SK-N-SH (cell line): ENCODE data around the gene LHX4.

Source experiments
- ELF1 ChIP-seq: IDR thresholded peaks from 2 replicates; pipeline ENCODE4 v1.4.0; 2012
- EP300 ChIP-seq, 2 experiments: IDR thresholded peaks; 2 replicates each; pipeline versions ENCODE4 v1.4.0 to v1.6.1; 2012; ENCODE audit warnings: borderline replicate concordance in 1 of 2, low read depth in 1 of 2, low read length in 1 of 2
- JUND ChIP-seq: IDR thresholded peaks from 2 replicates; pipeline ENCODE4 v1.4.0; 2012
- MAX ChIP-seq: IDR thresholded peaks from 2 replicates; pipeline ENCODE4 v1.4.0; 2012; ENCODE audit warnings: low read depth
- POLR2AphosphoS5 ChIP-seq: IDR thresholded peaks from 2 replicates; pipeline ENCODE4 v1.6.1; 2012; ENCODE audit warnings: low read depth, low read length
- RFX5 ChIP-seq: IDR thresholded peaks from 2 replicates; pipeline ENCODE4 v1.6.1; 2012; ENCODE audit warnings: mild to moderate bottlenecking, improper control_type of control experiment, low read length
- RXRA ChIP-seq: IDR thresholded peaks from 2 replicates; pipeline ENCODE4 v1.4.0; 2012; ENCODE audit warnings: low read depth, mild to moderate bottlenecking, borderline replicate concordance
- SMC3 ChIP-seq: IDR thresholded peaks from 2 replicates; pipeline ENCODE4 v1.6.1; 2012; ENCODE audit warnings: low read depth, low read length, improper control_type of control experiment
- TF ChIP-seq, protein P1 (sequence below): fragments of 200-600 bp; sonication (generic); IDR thresholded peaks from 2 replicates; pipeline ENCODE4 v1.6.1; 2017; ENCODE audit warnings: antibody characterized with exemption, mild to moderate bottlenecking, moderate library complexity
- TF ChIP-seq, protein P2 (sequence below): IDR thresholded peaks from 2 replicates; pipeline ENCODE4 v1.6.1; 2012; ENCODE audit warnings: mild to moderate bottlenecking, low read depth, low read length, moderate library complexity
- TF ChIP-seq, protein P3 (sequence below): IDR thresholded peaks from 2 replicates; pipeline ENCODE4 v1.4.0; 2012; ENCODE audit warnings: low read depth, borderline replicate concordance

GRCh38 chr1:180243517-180244221 is 13.6 kb downstream of the LHX4 start:
- no peak for TF ChIP-seq JUND
- TF ChIP-seq ELF1 = no peak
- no peak for TF ChIP-seq SMC3
- TF ChIP-seq RFX5 = no peak
- TF ChIP-seq, protein P1, sequence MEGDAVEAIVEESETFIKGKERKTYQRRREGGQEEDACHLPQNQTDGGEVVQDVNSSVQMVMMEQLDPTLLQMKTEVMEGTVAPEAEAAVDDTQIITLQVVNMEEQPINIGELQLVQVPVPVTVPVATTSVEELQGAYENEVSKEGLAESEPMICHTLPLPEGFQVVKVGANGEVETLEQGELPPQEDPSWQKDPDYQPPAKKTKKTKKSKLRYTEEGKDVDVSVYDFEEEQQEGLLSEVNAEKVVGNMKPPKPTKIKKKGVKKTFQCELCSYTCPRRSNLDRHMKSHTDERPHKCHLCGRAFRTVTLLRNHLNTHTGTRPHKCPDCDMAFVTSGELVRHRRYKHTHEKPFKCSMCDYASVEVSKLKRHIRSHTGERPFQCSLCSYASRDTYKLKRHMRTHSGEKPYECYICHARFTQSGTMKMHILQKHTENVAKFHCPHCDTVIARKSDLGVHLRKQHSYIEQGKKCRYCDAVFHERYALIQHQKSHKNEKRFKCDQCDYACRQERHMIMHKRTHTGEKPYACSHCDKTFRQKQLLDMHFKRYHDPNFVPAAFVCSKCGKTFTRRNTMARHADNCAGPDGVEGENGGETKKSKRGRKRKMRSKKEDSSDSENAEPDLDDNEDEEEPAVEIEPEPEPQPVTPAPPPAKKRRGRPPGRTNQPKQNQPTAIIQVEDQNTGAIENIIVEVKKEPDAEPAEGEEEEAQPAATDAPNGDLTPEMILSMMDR = no peak
- TF ChIP-seq, protein P2, sequence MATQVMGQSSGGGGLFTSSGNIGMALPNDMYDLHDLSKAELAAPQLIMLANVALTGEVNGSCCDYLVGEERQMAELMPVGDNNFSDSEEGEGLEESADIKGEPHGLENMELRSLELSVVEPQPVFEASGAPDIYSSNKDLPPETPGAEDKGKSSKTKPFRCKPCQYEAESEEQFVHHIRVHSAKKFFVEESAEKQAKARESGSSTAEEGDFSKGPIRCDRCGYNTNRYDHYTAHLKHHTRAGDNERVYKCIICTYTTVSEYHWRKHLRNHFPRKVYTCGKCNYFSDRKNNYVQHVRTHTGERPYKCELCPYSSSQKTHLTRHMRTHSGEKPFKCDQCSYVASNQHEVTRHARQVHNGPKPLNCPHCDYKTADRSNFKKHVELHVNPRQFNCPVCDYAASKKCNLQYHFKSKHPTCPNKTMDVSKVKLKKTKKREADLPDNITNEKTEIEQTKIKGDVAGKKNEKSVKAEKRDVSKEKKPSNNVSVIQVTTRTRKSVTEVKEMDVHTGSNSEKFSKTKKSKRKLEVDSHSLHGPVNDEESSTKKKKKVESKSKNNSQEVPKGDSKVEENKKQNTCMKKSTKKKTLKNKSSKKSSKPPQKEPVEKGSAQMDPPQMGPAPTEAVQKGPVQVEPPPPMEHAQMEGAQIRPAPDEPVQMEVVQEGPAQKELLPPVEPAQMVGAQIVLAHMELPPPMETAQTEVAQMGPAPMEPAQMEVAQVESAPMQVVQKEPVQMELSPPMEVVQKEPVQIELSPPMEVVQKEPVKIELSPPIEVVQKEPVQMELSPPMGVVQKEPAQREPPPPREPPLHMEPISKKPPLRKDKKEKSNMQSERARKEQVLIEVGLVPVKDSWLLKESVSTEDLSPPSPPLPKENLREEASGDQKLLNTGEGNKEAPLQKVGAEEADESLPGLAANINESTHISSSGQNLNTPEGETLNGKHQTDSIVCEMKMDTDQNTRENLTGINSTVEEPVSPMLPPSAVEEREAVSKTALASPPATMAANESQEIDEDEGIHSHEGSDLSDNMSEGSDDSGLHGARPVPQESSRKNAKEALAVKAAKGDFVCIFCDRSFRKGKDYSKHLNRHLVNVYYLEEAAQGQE = no peak
- TF ChIP-seq MAX = no peak
- no peak for TF ChIP-seq RXRA
- TF ChIP-seq POLR2AphosphoS5 = no peak
- no peak for TF ChIP-seq EP300 (IDR thresholded peaks at IDR 0.05; ENCODE audit: borderline replicate concordance in 1 of 2, low read depth in 1 of 2, low read length in 1 of 2)
- TF ChIP-seq, protein P3, sequence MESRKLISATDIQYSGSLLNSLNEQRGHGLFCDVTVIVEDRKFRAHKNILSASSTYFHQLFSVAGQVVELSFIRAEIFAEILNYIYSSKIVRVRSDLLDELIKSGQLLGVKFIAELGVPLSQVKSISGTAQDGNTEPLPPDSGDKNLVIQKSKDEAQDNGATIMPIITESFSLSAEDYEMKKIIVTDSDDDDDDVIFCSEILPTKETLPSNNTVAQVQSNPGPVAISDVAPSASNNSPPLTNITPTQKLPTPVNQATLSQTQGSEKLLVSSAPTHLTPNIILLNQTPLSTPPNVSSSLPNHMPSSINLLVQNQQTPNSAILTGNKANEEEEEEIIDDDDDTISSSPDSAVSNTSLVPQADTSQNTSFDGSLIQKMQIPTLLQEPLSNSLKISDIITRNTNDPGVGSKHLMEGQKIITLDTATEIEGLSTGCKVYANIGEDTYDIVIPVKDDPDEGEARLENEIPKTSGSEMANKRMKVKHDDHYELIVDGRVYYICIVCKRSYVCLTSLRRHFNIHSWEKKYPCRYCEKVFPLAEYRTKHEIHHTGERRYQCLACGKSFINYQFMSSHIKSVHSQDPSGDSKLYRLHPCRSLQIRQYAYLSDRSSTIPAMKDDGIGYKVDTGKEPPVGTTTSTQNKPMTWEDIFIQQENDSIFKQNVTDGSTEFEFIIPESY = no peak
